C4-2B (cell line): ENCODE results near the gene AFG3L2.

ENCODE experiments used
- ZFX ChIP-seq: fragments of 450-650 bp; IDR thresholded peaks from 2 replicates; pipeline ENCODE4 v1.6.1; 2017
- TF ChIP-seq, protein P1 (sequence below): fragments of 450-650 bp; conservative IDR thresholded peaks from 2 replicates; pipeline ENCODE4 v1.5.1; 2017; ENCODE audit warnings: mild to moderate bottlenecking

DNA sequence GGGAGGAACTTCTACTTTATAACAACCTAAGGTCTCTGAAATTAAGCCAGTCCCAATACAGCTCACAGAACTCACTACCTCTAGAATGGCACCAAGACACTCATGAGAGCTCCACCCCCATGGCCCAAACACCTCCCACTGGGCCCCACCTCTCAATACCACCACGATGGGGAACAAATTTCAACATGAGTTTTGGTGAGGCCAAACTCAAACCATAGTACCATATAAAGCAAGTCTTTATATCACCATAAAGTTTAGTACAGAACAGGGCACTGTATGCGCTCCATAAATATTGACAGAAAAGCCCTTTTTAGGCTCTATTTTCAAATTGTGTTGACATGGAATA is 3.3 kb downstream of the AFG3L2 start:
- TF ChIP-seq, protein P1, sequence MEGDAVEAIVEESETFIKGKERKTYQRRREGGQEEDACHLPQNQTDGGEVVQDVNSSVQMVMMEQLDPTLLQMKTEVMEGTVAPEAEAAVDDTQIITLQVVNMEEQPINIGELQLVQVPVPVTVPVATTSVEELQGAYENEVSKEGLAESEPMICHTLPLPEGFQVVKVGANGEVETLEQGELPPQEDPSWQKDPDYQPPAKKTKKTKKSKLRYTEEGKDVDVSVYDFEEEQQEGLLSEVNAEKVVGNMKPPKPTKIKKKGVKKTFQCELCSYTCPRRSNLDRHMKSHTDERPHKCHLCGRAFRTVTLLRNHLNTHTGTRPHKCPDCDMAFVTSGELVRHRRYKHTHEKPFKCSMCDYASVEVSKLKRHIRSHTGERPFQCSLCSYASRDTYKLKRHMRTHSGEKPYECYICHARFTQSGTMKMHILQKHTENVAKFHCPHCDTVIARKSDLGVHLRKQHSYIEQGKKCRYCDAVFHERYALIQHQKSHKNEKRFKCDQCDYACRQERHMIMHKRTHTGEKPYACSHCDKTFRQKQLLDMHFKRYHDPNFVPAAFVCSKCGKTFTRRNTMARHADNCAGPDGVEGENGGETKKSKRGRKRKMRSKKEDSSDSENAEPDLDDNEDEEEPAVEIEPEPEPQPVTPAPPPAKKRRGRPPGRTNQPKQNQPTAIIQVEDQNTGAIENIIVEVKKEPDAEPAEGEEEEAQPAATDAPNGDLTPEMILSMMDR: no peak
- no peak for TF ChIP-seq ZFX
